KMS-11 (cell line): ENCODE measurements around the gene CD47.

Source experiments
- H2AFZ ChIP-seq: fragments of 200-600 bp; sonication (generic); 2 replicates; pipeline ENCODE4 v1.6.1; 2016; ENCODE audit warnings: antibody characterized with exemption, mixed run types, low read depth
- H3K27ac ChIP-seq: fragments of 200-600 bp; sonication (generic); 2 replicates; pipeline ENCODE4 v1.6.1; 2016; ENCODE audit warnings: mild to moderate bottlenecking, mixed run types
- H3K27me3 ChIP-seq: fragments of 200-600 bp; sonication (generic); 2 replicates; pipeline ENCODE4 v1.6.1; 2017; ENCODE audit warnings: mild to moderate bottlenecking, low read depth, mixed run types, moderate library complexity; ENCODE audit not compliant: insufficient read depth
- H3K36me3 ChIP-seq: fragments of 200-600 bp; sonication (generic); 2 replicates; pipeline ENCODE4 v1.6.1; 2017; ENCODE audit warnings: mild to moderate bottlenecking, mixed run types; ENCODE audit not compliant: insufficient read depth
- H3K4me1 ChIP-seq: fragments of 200-600 bp; sonication (generic); 2 replicates; pipeline ENCODE4 v1.6.1; 2016; ENCODE audit warnings: mild to moderate bottlenecking, low read depth, mixed run types; ENCODE audit not compliant: poor library complexity, severe bottlenecking
- H3K4me2 ChIP-seq: fragments of 200-600 bp; sonication (generic); 2 replicates; pipeline ENCODE4 v1.7.0; 2016; ENCODE audit warnings: mild to moderate bottlenecking, mixed run types
- H3K4me3 ChIP-seq: fragments of 200-600 bp; sonication (generic); IDR thresholded peaks from 2 replicates; pipeline ENCODE4 v1.6.1; 2017; ENCODE audit warnings: low read depth, low read length, mixed read lengths; ENCODE audit not compliant: insufficient read depth
- H3K79me2 ChIP-seq: fragments of 200-600 bp; sonication (generic); 2 replicates; pipeline ENCODE4 v1.6.1; 2016; ENCODE audit warnings: low read depth, mixed run types; ENCODE audit not compliant: insufficient read depth
- H3K9ac ChIP-seq: fragments of 200-600 bp; sonication (generic); 2 replicates; pipeline ENCODE4 v1.6.1; 2016; ENCODE audit warnings: mild to moderate bottlenecking, mixed run types
- H4K20me1 ChIP-seq: fragments of 200-600 bp; sonication (generic); 2 replicates; pipeline ENCODE4 v1.6.1; 2016; ENCODE audit warnings: mild to moderate bottlenecking, mixed run types; ENCODE audit not compliant: insufficient read depth
- TF ChIP-seq, protein P1 (sequence below): fragments of 200-600 bp; sonication (generic); conservative IDR thresholded peaks from 2 replicates; pipeline ENCODE4 v1.6.1; 2017; ENCODE audit warnings: low read depth, mild to moderate bottlenecking, antibody characterized with exemption, low read length, moderate library complexity, mixed read lengths

The CD47 gene

DNA sequence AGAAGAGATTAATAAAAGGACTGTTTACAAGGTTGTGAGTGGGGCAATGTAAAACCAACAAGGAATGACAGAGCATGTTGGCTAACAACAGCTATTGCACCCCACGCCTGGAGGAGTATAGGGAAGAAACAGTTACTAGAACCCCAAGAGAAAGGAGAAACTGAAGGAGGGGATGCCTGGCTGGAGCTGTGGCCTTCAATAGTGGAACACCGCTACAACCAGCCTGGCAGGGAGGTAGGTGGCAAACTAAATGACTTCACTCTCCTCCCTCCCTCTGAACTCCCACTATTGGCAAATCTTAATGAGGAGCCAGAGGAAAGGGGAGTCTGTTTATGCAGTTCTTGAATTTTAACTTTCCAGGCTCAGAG, 7.2 kb upstream of the CD47 start:
- Histone ChIP-seq H3K9ac (no peak overlapping the region), H3K27ac (peak overlapping the region; percentile 99), H3K4me2 (peak overlapping the region; percentile 98; the same call in 1 of the 2 replicates), H4K20me1 (no peaks in the 10 kb centered on the region), H3K4me1 (peaks cover 68% of the 10 kb centered on the region), H3K36me3 (no peaks in the 10 kb centered on the region), H3K79me2 (no peaks in the 10 kb centered on the region), H3K4me3 (no peak overlapping the region), H3K27me3 (no peaks in the 10 kb centered on the region), H2AFZ (no peak overlapping the region)
- TF ChIP-seq, protein P1, sequence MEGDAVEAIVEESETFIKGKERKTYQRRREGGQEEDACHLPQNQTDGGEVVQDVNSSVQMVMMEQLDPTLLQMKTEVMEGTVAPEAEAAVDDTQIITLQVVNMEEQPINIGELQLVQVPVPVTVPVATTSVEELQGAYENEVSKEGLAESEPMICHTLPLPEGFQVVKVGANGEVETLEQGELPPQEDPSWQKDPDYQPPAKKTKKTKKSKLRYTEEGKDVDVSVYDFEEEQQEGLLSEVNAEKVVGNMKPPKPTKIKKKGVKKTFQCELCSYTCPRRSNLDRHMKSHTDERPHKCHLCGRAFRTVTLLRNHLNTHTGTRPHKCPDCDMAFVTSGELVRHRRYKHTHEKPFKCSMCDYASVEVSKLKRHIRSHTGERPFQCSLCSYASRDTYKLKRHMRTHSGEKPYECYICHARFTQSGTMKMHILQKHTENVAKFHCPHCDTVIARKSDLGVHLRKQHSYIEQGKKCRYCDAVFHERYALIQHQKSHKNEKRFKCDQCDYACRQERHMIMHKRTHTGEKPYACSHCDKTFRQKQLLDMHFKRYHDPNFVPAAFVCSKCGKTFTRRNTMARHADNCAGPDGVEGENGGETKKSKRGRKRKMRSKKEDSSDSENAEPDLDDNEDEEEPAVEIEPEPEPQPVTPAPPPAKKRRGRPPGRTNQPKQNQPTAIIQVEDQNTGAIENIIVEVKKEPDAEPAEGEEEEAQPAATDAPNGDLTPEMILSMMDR = no peak

DNA sequence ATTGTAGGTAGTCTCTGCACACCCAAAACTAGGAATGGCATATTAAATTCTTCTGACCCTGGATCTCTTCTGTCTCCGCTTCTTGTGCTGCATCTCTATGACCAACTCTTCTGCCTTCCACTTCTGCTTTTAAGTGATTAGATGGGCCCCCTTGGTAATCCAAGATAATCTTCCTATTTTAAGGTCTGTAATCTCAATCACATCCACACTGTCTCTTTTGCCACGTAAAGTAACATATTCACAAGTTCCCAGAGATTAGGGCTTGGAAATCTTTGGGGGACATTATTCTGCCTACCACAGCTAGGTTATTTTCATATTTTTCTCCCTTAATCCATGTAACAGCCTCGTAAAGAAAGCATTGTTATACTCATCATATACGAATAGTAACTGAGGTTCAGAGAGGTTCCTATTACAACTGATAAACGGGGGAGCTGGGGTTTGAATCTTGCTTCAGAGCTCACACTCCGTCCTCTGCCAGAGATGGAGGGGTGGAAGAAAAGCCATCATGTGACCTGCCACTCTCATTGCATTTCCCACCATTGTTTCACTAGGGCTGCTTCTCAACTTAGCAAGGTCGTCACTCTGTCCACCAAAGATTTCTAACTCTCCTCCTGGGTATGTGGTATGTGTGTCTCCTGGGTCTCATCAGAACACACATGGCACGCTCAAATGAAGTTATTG, 6.6 kb upstream of the CD47 start:
- Histone ChIP-seq H3K4me1 (peaks cover 63% of the 10 kb centered on the region), H2AFZ (peak overlapping the region; percentile 10; the same call in 1 of the 2 replicates), H3K36me3 (no peaks in the 10 kb centered on the region), H3K27ac (peak overlapping the region; percentile 99; the same call in 1 of the 2 replicates), H3K79me2 (no peaks in the 10 kb centered on the region), H3K9ac (no peak overlapping the region), H3K4me3 (no peak overlapping the region), H3K27me3 (no peaks in the 10 kb centered on the region), H3K4me2 (no peak overlapping the region), H4K20me1 (no peaks in the 10 kb centered on the region)
- TF ChIP-seq, protein P1 = no peak

DNA sequence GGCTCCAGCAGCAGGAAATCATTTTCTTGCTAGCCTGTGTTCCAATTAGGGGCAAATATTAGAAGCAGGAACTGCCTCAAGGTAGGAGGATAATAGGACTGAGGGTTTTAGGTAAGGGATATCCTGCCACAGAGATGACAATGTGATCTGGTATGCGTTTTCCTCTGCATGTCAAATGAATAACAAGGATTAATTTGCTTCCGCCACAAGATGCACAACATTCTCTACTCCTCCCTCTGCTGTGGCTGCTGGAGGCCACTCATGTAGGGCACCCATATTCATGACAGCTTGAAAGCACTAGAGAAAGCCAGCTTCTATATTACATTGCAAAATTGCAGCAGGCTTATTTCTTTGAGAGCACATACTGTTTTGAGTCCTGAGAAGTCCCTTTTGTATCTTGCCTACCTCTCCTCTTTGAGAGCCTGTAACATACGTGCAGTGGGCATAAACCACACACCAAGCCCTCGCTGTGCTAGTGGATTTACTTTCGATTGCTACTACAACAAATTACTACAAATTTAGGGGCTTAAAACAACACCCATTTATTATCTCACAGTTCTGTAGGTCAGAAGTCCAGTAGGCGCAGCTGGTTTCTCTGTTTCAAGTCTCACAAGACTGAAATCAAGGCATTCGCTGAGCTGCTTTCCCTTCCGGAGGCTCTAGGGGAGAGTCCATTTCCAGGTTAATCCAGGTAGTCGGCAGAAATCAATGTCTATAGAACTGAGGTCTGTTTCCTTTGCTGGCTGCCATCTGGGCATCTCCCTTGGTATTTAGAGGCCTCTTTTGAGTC, 5.9 kb upstream of the CD47 start:
- H3K79me2 ChIP-seq = no peaks in the 10 kb centered on the region
- H3K36me3 ChIP-seq = no peaks in the 10 kb centered on the region
- H3K9ac ChIP-seq = no peak overlapping the region
- H3K4me3 ChIP-seq = no peak overlapping the region
- H3K4me1 ChIP-seq = peaks cover 56% of the 10 kb centered on the region
- H3K27ac ChIP-seq = peak overlapping the region; percentile 29
- peak overlapping the region; percentile 40; the same call in 1 of the 2 replicates for H3K4me2 ChIP-seq
- no peaks in the 10 kb centered on the region for H4K20me1 ChIP-seq
- no peaks in the 10 kb centered on the region for H3K27me3 ChIP-seq
- peak overlapping the region; percentile 10; the same call in 1 of the 2 replicates for H2AFZ ChIP-seq
- TF ChIP-seq, protein P1 = no peak

DNA sequence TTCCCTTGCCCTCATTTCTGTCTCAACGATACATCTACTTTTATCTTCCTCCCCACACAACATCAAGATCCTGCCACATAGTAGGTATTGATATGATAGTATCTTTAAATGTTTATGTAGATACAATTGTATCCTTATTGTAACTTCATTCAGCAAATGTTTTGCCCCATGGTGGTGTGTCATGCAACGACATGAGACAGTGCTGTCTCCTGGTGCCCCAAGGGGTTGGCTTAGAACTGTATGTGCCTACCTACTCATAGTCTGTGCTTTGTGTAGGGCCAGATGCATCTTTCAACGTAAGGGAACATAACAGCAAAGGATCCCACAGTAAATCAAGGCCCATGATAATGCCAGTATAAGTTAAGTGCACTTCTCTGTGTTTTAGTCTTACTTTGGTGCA, 2.8 kb upstream of the CD47 start:
- Histone ChIP-seq H3K27me3 (no peaks in the 10 kb centered on the region), H3K4me3 (no peak overlapping the region), H3K36me3 (no peaks in the 10 kb centered on the region), H3K27ac (no peak overlapping the region), H3K4me2 (no peak overlapping the region), H4K20me1 (no peaks in the 10 kb centered on the region), H3K9ac (no peak overlapping the region), H2AFZ (no peak overlapping the region), H3K4me1 (peaks cover 36% of the 10 kb centered on the region), H3K79me2 (peaks cover 21% of the 10 kb centered on the region)
- TF ChIP-seq, protein P1 = no peak
